K562 (cell line): ENCODE measurements around the gene MGA. TPM values are rescaled to one million over a fixed set of nuclear protein-coding genes. Genes with fewer than 3 reads are reported as not detected.
A peak's percentile ranks its signal among the peaks of the same experiment; 100 is the strongest.

Experiments used
- ASH1L ChIP-seq: fragments of 450-650 bp; IDR thresholded peaks from 2 replicates; pipeline ENCODE4 v1.6.1; 2018; ENCODE audit warnings: borderline replicate concordance, mild to moderate bottlenecking, low read depth; ENCODE audit not compliant: partially characterized antibody
- BRD4 ChIP-seq: fragments of 200-600 bp; sonication (generic); IDR thresholded peaks from 2 replicates; pipeline ENCODE4 v1.6.1; 2017; ENCODE audit warnings: inconsistent platforms
- CLOCK ChIP-seq: fragments of 250-450 bp; sonication (Bioruptor Pico); IDR thresholded peaks from 2 replicates; pipeline ENCODE4 v1.4.0; 2020; ENCODE audit warnings: mild to moderate bottlenecking, moderate library complexity, borderline replicate concordance
- CREB1 ChIP-seq, 2 experiments: sonication (generic) in 1 of 2; formaldehyde crosslinking in 1 of 2; IDR thresholded peaks; 2 replicates each; pipeline versions ENCODE4 v1.6.1 to v1.8.0; 2012 to 2022; ENCODE audit warnings: inconsistent platforms in 1 of 2, mild to moderate bottlenecking in 1 of 2, missing genetic modification reagents in 1 of 2, moderate library complexity in 1 of 2
- CUX1 ChIP-seq: fragments of 200-800 bp; sonication (Bioruptor generic); IDR thresholded peaks from 2 replicates; pipeline ENCODE4 v1.6.1; 2016; ENCODE audit warnings: missing genetic modification characterization, missing compliant biosample characterization
- ELF4 ChIP-seq: fragments of 450-650 bp; formaldehyde crosslinking; IDR thresholded peaks from 2 replicates; pipeline ENCODE4 v1.4.0; 2022; ENCODE audit warnings: missing genetic modification characterization
- EP400 ChIP-seq: fragments of 450-650 bp; IDR thresholded peaks from 2 replicates; pipeline ENCODE4 v1.6.1; 2017; ENCODE audit warnings: antibody characterized with exemption, mild to moderate bottlenecking, moderate library complexity
- FOXA1 ChIP-seq: fragments of 450-650 bp; IDR thresholded peaks from 2 replicates; pipeline ENCODE4 v1.6.1; 2016; ENCODE audit warnings: mild to moderate bottlenecking, borderline replicate concordance
- HMG20B ChIP-seq: fragments of 250-450 bp; sonication (Bioruptor Pico); IDR thresholded peaks from 2 replicates; pipeline ENCODE4 v1.5.0; 2021; ENCODE audit warnings: mild to moderate bottlenecking
- MAX ChIP-seq: sonication (generic); formaldehyde crosslinking; IDR thresholded peaks from 2 replicates; pipeline ENCODE4 v1.9.0; 2022; ENCODE audit warnings: mild to moderate bottlenecking, missing genetic modification reagents
- NFATC3 ChIP-seq: fragments of 450-650 bp; IDR thresholded peaks from 2 replicates; pipeline ENCODE4 v1.6.1; 2017; ENCODE audit warnings: mild to moderate bottlenecking
- NR1H2 ChIP-seq: sonication (generic); formaldehyde crosslinking; IDR thresholded peaks from 2 replicates; pipeline ENCODE4 v1.4.0; 2020; ENCODE audit warnings: mild to moderate bottlenecking, missing genetic modification reagents
- RB1 ChIP-seq: fragments of 450-650 bp; IDR thresholded peaks from 2 replicates; pipeline ENCODE4 v1.6.1; 2017; ENCODE audit warnings: low read depth, mild to moderate bottlenecking
- RBBP5 ChIP-seq: fragments of 200-600 bp; sonication (generic); IDR thresholded peaks from 2 replicates; pipeline ENCODE4 v1.6.1; 2012; ENCODE audit warnings: borderline replicate concordance, mild to moderate bottlenecking, low read length, control low read depth, inconsistent platforms; ENCODE audit not compliant: insufficient read depth, poor library complexity, severe bottlenecking
- SMAD1 ChIP-seq: fragments of 150-350 bp; IDR thresholded peaks from 2 replicates; pipeline ENCODE4 v1.6.1; 2014; ENCODE audit warnings: low read length, low read depth; ENCODE audit not compliant: partially characterized antibody
- XRCC5 ChIP-seq: fragments of 200-400 bp; formaldehyde crosslinking; IDR thresholded peaks from 2 replicates; pipeline ENCODE4 v1.6.1; 2017; ENCODE audit warnings: low read depth, mild to moderate bottlenecking, low read length
- ZBTB12 ChIP-seq: fragments of 250-450 bp; sonication (Bioruptor Pico); IDR thresholded peaks from 2 replicates; pipeline ENCODE4 v1.4.0; 2020
- ZNF224 ChIP-seq: sonication (generic); formaldehyde crosslinking; IDR thresholded peaks from 2 replicates; pipeline ENCODE4 v1.8.0; 2022; ENCODE audit warnings: mild to moderate bottlenecking, missing genetic modification reagents
- ZNF695 ChIP-seq: fragments of 450-650 bp; formaldehyde crosslinking; IDR thresholded peaks from 2 replicates; pipeline ENCODE4 v1.4.0; 2020; ENCODE audit warnings: mild to moderate bottlenecking, moderate library complexity
- ZNF778 ChIP-seq: fragments of 450-650 bp; formaldehyde crosslinking; IDR thresholded peaks from 2 replicates; pipeline ENCODE4 v1.4.0; 2020; ENCODE audit warnings: mild to moderate bottlenecking, moderate library complexity
- ZZZ3 ChIP-seq: fragments of 450-650 bp; IDR thresholded peaks from 2 replicates; pipeline ENCODE4 v1.6.1; 2016; ENCODE audit warnings: antibody characterized with exemption, mild to moderate bottlenecking, moderate library complexity
- polyA plus RNA-seq, 8 experiments: library from polyadenylated mRNA; depleted of rRNA in 4 of 8; stranded (reverse) in 5 of 8; unstranded in 3 of 8; fragments of >200 nt; fragmentation: Nextera tagmentation in 2 of 8; fragmentation: Illumina TruSeq in 1 of 8; extraction: Ambion mirVana in 2 of 8; extraction: Trizol in 1 of 8; gene quantifications; 2 replicates each; pipeline versions ENCODE4 v1.2.1 to v1.2.3, GENCODE V29; 2011 to 2014; ENCODE audit warnings: inconsistent platforms in 1 of 8, missing spikeins in 1 of 8
- total RNA-seq, 7 experiments: library from RNA; depleted of rRNA in 6 of 7; stranded (reverse); fragments of >200 nt in 6 of 7; fragmentation: Illumina TruSeq in 2 of 7; extraction: Trizol in 2 of 7; gene quantifications; 2 replicates each; pipeline versions ENCODE4 v1.2.1 to v1.2.3, GENCODE V29; 2011 to 2021; ENCODE audit warnings: low replicate concordance in 1 of 7

Gene MGA
- total and polyA plus RNA-seq, 9 of the 15 experiments (the other 6 are each of a cell fraction or from before 2014, with no cell fraction given) = 4.7 to 56.1 (median 21.1) TPM

GRCh38 chr15:41691471-41691870, 31.3 kb downstream of the MGA start (continued):
- TF ChIP-seq SMAD1 (no peak), CREB1 (IDR thresholded peaks at IDR 0.05) (no peak), CREB1 (CRISPR knock-in tag; IDR thresholded peaks at IDR 0.05) (no peak), RB1 (no peak), RBBP5 (no peak), NR1H2 (CRISPR knock-in tag) (no peak), ZZZ3 (no peak), FOXA1 (no peak), ZNF224 (CRISPR knock-in tag) (no peak), EP400 (peak; percentile 43; the same call in 1 of the 2 replicates), ZNF695 (CRISPR knock-in tag) (no peak), HMG20B (CRISPR knock-in tag) (no peak), NFATC3 (no peak), ASH1L (no peak), BRD4 (no peak), MAX (CRISPR knock-in tag) (no peak), CUX1 (CRISPR knock-in tag) (no peak), XRCC5 (no peak), ELF4 (CRISPR knock-in tag) (no peak), ZNF778 (no peak), ZBTB12 (CRISPR knock-in tag) (no peak), CLOCK (CRISPR knock-in tag) (no peak)
